ENCODE measurements around the gene LNX1.

Gene LNX1

DNA sequence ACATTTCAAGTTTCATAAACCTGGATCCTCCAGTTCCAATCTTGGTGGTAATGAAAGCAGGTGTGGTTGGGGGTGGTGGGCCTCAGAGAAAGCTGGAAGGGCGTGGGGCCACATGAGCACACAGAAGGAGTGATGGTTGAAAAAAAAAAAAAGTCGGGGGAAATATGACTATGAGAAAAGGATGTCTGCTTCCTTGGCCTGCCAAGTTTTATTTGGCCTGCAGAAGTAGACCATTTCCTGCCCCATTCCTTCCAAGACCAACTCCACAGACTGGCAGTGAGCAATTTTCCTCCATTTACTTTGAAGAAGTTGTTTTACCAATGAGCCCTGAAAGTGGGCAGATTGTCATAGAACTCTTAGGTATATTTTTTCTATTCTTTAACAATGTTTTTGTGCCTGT lies 43.3 kb downstream of the LNX1 start:
- Histone ChIP-seq H3K36me3 (ENCODE audit: low read depth) (no peaks in the 10 kb centered on the region), H3K4me3 (ENCODE audit: severe bottlenecking) (no peak overlapping the region), H3K27ac (ENCODE audit: poor library complexity, severe bottlenecking) (no peak overlapping the region), H3K9me3 (ENCODE audit: severe bottlenecking) (no peaks in the 10 kb centered on the region), H3K4me1 (ENCODE audit: insufficient read depth, poor library complexity, severe bottlenecking) (no peaks in the 10 kb centered on the region), H3K27me3 (ENCODE audit: insufficient read depth, poor library complexity, severe bottlenecking) (no peaks in the 10 kb centered on the region)
- TF ChIP-seq, protein P1, sequence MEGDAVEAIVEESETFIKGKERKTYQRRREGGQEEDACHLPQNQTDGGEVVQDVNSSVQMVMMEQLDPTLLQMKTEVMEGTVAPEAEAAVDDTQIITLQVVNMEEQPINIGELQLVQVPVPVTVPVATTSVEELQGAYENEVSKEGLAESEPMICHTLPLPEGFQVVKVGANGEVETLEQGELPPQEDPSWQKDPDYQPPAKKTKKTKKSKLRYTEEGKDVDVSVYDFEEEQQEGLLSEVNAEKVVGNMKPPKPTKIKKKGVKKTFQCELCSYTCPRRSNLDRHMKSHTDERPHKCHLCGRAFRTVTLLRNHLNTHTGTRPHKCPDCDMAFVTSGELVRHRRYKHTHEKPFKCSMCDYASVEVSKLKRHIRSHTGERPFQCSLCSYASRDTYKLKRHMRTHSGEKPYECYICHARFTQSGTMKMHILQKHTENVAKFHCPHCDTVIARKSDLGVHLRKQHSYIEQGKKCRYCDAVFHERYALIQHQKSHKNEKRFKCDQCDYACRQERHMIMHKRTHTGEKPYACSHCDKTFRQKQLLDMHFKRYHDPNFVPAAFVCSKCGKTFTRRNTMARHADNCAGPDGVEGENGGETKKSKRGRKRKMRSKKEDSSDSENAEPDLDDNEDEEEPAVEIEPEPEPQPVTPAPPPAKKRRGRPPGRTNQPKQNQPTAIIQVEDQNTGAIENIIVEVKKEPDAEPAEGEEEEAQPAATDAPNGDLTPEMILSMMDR (IDR thresholded peaks at IDR 0.05; ENCODE audit: poor library complexity, severe bottlenecking): no peak
- ATAC-seq (ENCODE audit: low read depth): no peak
- no peak for DNase-seq (ENCODE audit: low spot score)

DNA sequence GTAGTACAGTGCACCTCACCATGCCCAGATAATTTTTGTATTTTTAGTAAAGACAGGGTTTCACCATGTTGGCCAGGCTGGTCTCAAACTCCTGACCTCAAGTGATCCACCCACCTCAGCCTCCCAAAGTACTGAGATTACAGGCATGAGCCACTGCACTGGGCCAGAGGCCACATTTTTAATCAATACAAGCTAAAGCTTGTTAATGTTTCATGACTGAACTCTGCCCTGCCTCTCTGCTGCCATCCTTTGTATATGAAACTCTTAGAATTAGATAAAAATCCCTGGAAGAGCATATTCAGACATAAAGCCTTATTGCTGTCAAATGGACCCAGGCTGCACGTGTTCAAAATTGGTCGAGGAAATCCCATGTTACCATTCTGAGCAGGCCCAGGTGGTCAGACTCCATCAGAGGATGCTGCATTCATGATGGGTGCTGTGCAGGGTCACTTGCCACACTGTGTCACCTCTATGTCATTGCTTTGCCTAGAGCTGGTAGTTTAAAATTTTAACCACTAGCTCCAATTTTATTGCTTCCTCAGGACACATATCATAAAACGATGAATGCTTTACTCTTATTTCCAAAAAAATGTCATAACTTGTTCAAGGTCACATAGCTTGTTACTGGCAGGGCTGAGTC lies 45.2 kb downstream of the LNX1 start:
- H3K36me3 ChIP-seq (ENCODE audit: low read depth): no peaks in the 10 kb centered on the region
- H3K9me3 ChIP-seq (ENCODE audit: severe bottlenecking): no peaks in the 10 kb centered on the region
- no peak overlapping the region for H3K4me3 ChIP-seq (ENCODE audit: severe bottlenecking)
- ATAC-seq (ENCODE audit: low read depth): no peak
- H3K27me3 ChIP-seq (ENCODE audit: insufficient read depth, poor library complexity, severe bottlenecking): no peaks in the 10 kb centered on the region
- no peak for DNase-seq (ENCODE audit: low spot score)
- peaks cover 14% of the 10 kb centered on the region for H3K4me1 ChIP-seq (ENCODE audit: insufficient read depth, poor library complexity, severe bottlenecking)
- no peak overlapping the region for H3K27ac ChIP-seq (ENCODE audit: poor library complexity, severe bottlenecking)
- TF ChIP-seq, protein P1 (IDR thresholded peaks at IDR 0.05; ENCODE audit: poor library complexity, severe bottlenecking): no peak

DNA sequence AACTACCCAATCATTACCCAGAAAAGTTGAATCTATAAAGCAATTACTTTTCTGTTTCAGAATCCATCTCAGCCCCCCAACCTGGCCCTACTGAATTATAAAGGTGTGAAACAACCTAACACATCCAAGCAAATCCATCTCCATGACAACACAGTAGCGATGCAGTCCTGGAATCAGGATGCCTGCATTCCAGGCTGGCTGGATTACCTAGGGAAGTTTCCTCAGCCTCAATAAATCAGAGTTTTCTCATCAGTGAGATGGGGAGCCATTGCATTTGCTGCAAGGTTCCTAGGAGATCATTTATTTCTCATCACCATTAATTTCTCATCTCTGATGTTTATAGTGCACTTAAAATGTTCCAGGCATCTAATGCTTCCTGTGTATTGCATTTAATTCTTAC lies 46.0 kb downstream of the LNX1 start:
- Histone ChIP-seq H3K4me1 (ENCODE audit: insufficient read depth, poor library complexity, severe bottlenecking) (peaks cover 19% of the 10 kb centered on the region), H3K9me3 (ENCODE audit: severe bottlenecking) (no peaks in the 10 kb centered on the region), H3K27me3 (ENCODE audit: insufficient read depth, poor library complexity, severe bottlenecking) (no peaks in the 10 kb centered on the region), H3K27ac (ENCODE audit: poor library complexity, severe bottlenecking) (no peak overlapping the region), H3K4me3 (ENCODE audit: severe bottlenecking) (no peak overlapping the region), H3K36me3 (ENCODE audit: low read depth) (no peaks in the 10 kb centered on the region)
- DNase-seq (ENCODE audit: low spot score) (no peak), ATAC-seq (ENCODE audit: low read depth) (no peak)
- TF ChIP-seq, protein P1 (IDR thresholded peaks at IDR 0.05; ENCODE audit: poor library complexity, severe bottlenecking): no peak

DNA sequence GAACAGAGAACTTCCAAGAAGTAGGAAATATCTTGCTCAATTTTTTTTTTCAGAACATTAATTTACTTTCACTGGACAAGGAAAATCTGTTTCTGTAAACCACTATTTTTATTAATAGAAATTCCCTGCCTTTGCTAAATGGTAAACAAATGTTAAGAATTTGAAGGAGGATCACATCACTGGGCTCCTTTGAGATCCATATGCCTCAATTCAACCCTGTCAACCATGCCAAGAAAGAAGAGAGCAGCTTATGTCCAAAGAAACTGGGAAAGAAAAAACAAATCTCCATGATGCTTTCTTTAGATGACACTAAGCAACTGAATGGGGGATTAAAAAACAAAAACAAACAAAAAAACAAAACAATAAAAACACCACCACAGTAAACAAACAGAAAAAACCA lies 47.7 kb downstream of the LNX1 start:
- DNase-seq (ENCODE audit: low spot score): no peak
- TF ChIP-seq, protein P1 (IDR thresholded peaks at IDR 0.05; ENCODE audit: poor library complexity, severe bottlenecking): no peak
- ATAC-seq (ENCODE audit: low read depth): no peak
- peaks cover 19% of the 10 kb centered on the region for H3K4me1 ChIP-seq (ENCODE audit: insufficient read depth, poor library complexity, severe bottlenecking)
- no peak overlapping the region for H3K4me3 ChIP-seq (ENCODE audit: severe bottlenecking)
- H3K9me3 ChIP-seq (ENCODE audit: severe bottlenecking): no peaks in the 10 kb centered on the region
- H3K27ac ChIP-seq (ENCODE audit: poor library complexity, severe bottlenecking): no peak overlapping the region
- H3K36me3 ChIP-seq (ENCODE audit: low read depth): no peaks in the 10 kb centered on the region
- H3K27me3 ChIP-seq (ENCODE audit: insufficient read depth, poor library complexity, severe bottlenecking): no peaks in the 10 kb centered on the region

DNA sequence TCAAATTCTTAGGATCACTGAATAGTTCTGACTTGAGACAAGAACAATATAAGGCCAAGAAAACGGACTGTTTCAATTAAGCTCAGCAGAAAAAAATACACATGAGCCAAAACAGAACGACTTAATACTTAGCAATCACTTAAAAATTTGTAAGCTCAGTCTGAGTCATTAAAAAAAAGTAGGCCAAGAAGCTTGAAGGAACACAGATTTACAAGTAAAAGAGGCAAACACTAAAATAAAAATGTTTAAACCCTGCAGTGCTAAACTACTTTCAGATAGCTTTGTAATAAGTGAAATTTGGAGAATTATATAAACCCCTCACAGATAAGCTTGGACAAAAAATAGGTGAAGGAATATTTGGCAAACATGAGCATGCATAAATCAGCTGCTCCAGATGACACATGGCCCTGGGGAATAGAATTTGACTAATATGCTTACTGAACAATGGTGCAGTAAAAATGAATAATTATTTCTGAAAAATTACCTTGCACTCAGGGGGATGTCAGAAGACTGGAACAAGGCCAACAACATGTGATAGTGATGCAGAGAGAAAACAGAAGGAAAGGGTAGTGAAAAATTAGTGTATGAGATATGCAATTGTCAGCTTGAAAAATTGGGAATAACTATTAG lies 49.6 kb downstream of the LNX1 start:
- H3K27ac ChIP-seq (ENCODE audit: poor library complexity, severe bottlenecking): peak overlapping the region; percentile 65

More for the DNA sequence above, 49.6 kb downstream of the LNX1 start:
- Histone ChIP-seq H3K9me3 (ENCODE audit: severe bottlenecking) (no peaks in the 10 kb centered on the region), H3K4me1 (ENCODE audit: insufficient read depth, poor library complexity, severe bottlenecking) (peaks cover 19% of the 10 kb centered on the region), H3K27me3 (ENCODE audit: insufficient read depth, poor library complexity, severe bottlenecking) (no peaks in the 10 kb centered on the region), H3K4me3 (ENCODE audit: severe bottlenecking) (no peak overlapping the region), H3K36me3 (ENCODE audit: low read depth) (no peaks in the 10 kb centered on the region)
- no peak for DNase-seq (ENCODE audit: low spot score)
- peak; percentile 84 for ATAC-seq (ENCODE audit: low read depth)
- TF ChIP-seq, protein P1 (IDR thresholded peaks at IDR 0.05; ENCODE audit: poor library complexity, severe bottlenecking): no peak
